ENCODE measurements around the gene KIF21A.

KIF21A gene

GRCh38 chr12:39272871-39273655 lies 169.9 kb downstream of the KIF21A start:
- DNase-seq (ENCODE audit: low spot score) = peak; percentile 41

DNA sequence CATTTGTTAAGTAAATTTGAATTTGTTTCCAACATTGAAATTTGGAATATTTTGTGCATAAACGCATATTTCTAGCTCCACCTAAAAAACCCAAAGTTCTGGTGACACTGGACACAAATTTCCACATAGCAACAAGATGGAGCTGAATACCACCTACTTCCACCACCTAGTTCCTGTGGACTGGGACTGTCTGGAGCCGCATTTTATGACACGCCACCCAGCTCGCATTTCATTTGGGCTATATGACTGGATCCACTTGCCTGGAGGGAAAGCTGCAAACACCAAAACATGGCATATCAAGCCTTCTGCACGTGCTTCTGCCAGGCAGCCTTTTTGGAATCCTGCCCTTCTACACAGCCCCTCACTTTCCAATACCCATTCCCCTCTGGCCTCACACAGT lies 173.4 kb downstream of the KIF21A start:
- DNase-seq (ENCODE audit: low spot score) = no peak

DNA sequence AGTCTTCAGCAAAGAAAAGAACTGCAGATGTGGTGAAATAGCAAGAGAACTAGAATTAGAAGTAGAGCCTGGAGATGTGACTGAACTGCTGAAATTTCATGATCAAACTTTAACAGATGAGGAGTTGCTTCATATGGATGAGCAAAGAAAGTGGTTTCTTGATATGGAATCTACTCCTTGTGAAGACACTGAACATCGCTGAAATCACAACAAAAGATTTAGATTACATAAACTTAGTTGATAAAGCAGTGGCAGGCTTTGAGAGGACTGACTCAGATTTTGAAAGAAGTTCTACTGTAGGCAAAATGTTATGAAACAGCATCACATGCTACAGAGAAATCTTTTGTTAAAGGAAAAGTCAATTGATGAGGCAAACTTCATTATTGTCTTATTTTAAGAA lies 175.0 kb downstream of the KIF21A start:
- DNase-seq (ENCODE audit: low spot score) = no peak

DNA sequence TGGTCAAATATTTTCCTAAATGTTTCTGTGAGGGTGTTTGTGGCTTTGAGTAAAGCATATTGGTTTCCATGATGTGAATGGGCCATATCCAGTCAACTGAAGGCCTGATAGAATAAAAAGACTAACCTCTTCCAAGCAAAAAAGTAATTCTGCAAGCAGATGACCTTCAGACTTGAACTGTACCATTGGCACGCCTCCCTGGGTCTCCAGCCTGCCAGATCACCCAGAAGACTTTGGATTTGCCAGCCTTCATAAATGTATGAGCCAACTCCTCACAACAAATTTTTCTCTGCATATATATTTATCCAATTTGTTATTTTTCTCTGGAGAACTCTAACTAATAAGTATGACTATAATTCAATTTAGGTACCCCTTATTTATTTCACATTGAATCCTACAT lies 190.3 kb downstream of the KIF21A start:
- DNase-seq (ENCODE audit: low spot score) = no peak

All from iPS-NIHi11 (cell line).